AG08396 (cell line): ENCODE results near the gene TBPL1.
"Not testable (repeated sequence)": the region's sequence is repeated elsewhere in the genome, so short reads cannot be mapped to it uniquely, and the experiment has no call there.

Experiments
- DNase-seq: peaks from one replicate; pipeline ENCODE4 v3.0.0; 2012; ENCODE audit warnings: low spot score, mixed read lengths

TBPL1 gene

DNA sequence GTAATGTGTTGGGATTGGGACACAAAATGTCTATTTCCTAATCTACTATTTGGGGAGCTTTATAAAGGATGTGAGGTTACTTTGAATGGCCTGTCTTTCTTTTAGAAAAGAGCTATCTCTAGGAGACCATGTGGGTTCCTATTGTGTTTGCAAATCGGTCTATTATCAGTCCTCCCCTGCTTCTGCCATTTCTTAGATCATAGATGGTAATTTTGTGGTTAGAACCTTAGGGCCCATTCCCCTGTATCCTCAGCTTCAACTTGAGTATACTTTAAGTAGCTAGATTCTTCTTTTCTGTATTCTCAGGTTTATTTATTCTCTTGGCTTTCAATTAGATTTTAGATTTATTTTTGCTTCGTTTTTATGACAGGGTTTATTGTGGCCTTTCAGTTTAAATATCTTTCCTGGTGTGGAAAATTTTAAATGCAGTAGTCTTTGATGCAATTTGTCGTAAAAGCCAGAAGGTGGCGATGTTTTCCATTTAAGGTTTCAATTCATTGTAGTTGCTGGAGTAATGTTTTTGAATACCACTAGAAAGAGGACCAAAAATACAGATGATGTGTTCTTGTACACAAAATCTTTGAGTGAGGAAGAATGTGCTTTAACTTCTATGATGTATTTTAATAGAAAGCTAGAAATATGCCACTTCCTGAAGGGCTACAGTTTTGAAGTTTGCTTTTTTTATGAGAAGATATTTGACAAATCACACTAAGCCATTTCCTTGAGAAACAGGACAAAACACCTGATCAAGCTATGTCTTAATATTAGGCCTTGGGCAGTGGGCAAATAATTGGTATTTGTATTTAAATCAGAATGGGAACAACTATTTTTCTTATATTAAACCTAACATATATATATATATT, 20.3 kb downstream of the TBPL1 start:
- no peak for DNase-seq

DNA sequence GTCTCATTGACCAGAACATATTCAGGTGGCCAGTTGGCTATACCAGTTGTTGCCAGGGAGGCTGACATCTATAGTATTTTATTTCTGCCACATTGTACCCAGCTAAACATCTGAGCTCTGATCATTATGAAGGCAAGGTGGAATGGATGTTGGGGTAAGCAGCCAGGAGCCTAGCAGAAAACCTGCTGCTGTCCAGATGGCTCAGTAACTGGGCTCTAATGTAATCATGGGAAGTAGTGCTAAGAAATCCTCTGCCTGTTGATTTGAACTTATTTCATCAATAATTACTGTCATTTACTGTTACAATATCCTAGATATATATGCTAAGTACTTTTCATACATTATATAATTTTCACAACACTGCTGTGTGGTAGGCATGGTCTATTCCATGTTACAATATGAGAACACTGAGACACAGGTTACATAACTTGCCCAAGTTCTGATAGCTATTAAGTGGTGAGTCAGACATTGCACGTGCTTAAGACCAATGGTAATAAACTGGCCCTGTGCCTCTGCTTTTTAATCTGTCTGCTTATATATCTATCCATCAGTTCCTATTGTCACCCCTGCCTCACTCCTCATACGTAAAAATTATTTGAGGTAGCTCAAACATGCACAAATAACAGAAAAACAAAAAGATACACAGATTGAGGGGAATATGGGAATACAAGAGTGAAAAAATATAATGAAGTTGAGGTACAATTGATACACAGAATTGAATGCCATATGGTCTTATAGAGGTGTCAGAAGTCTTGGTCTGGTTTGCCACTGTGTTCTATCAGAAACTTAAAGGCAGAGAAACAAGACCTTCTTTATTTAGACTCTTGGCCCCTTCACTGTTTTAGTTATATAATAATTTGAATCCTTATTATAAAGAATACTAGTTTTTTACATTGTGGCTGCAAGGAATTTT, 25.2 kb downstream of the TBPL1 start:
- DNase-seq: no peak

DNA sequence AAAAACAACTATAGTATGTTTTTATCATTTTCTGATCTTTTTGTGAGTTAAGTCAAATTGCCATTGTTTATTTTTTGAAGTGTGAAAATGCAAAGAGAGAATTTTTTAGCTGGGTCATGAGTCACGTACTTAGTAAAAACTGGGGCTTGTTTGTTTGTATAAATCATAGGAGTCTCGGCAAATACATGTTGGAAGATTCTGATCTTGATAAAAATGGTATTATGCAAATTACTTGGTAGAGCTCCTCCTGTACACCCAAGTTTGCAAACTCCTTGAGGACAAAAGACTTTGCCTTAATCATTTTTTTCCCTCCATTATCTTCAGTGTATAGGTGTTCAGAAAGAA, 25.8 kb downstream of the TBPL1 start:
- no peak for DNase-seq

DNA sequence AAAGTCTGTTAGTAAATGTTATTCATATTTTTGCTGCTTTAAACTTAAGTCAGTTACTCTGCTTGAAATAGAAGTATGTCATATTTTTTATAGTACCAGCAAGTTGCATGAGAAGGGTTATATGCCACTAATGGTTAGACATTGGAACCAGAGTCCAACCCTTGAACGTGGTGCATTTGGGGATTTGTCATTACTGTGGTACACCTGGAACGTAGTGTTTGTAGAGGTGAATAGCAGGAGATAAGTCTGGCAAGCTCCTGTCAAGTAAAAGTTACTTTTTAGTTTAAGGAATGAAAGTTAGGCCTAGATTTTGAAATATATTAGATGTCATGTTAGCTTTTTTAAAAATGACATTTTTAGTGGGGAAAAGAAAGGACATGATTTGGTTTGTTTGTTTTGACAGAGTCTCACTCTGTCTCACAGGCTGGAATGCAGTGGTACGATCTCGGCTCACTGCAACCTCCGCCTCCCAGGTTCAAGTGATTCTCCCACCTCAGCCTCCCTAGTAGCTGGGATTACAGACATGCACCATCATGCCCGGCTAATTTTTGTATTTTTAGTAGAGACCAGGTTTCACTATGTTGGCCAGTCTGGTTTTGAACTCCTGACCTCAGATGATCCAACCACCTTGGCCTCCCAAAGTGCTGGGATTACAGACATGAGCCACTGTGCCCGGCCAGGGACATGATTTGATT, 26.4 kb downstream of the TBPL1 start:
- DNase-seq: not testable (repeated sequence)

DNA sequence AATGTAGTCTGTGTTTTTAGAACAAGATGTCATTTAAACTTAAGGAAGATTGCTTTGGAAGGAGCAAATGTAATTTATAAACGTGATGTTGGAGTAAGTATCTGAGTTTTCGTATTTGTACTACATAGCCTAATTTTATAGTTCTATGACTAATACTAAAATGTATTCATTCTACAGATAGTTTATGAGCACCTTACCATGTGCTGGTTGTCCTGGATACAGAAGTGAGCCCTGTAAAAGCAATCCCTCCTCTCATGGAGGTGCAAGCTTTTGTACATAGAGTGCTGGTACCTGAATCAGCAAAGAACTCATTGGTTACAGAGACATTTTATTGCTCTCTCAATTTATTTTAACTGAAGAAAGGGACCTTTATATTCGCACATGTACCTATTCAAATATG, 27.1 kb downstream of the TBPL1 start:
- no peak for DNase-seq

DNA sequence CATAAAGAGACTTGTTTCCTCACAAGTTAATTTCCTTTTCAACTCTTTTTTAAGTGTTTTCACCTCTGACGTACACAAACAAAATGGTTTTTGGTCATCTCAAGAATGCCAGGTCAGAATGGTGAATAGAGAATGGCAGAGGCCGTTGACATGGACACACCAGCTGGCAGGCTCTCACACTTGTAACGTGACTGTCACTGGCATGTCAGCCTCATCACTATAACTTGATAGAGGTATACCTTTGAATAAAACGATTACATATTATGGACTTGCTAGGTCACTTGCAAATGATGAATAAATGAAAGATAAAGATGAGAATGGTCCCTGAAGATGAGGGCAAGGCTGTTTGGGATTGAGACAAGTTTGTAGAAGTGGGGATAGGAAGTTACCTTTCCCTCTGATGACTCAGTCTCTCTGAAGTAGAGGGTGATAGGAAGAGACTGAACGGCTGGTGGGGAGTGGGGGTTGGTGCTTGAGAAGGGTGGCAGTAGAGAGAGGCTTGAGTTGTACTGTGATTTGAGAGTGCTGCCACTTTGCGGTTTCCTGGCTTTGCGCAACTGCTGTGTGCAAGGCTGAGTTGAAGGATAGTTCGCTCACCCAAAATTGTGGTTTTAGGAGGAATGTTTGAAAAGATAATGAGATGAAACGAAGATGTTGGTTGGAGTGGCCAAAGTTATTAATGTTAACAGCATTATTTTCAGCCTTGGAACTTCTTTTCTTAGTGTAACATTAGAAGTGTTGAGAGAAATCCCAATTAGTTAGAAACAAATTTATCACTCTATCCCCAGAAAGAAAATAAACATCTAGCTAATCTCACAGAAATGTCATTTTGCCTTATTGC, 30.3 kb downstream of the TBPL1 start:
- no peak for DNase-seq

DNA sequence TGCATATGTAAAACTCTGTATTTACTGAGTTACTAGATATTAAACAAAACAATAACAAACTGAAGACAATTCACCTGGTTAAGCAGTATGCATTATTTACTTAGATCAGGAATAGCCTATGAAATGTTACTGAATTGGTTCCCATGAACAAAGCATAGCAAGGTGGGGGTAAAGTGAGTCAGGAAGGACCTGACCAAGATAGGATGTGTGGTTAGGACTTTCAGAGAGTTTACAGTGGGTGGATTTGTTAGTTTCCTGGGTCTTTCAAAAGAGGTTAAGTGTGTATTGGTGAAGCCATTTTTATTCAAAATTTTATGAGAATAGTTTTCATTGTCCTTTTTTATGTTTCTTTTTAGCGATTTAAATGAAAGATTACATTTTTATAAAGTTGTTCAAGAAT, 32.9 kb downstream of the TBPL1 start:
- no peak for DNase-seq

DNA sequence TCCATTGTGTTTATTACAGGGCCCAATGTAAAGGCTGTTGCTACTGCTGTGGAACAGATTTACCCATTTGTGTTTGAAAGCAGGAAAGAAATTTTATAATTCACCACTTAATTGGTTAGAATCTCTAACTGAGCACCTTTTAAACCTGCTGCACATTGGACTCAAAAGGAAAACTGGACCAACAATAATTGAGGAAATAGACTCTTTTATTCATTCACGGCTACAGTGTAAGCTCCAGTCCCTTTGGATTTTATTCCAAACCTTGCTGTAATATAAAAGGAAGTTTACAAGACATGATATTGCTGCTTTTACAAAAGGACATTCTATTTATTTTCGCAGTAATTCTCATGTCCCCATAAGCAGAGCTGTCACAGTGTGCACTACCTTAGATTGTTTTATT, 33.9 kb downstream of the TBPL1 start:
- no peak for DNase-seq

DNA sequence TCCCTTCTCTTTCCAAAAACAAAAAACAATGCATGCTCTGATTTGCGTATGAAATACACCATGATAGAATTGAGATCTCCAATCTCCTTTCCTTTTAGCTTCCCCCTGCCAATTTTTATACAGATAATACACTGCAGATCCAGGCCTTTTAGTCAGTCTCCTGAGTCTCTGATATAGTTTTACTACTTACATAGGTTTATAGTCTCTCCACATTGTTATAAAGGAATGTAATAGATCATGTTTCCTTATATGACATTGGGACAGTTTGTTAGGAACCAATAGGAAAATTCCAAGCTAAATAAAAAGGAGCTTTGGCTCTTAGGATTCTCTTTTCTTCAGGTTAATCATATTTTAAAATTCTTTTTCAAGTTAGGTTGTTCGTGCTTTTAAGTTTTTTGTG, 36.5 kb downstream of the TBPL1 start:
- no peak for DNase-seq

DNA sequence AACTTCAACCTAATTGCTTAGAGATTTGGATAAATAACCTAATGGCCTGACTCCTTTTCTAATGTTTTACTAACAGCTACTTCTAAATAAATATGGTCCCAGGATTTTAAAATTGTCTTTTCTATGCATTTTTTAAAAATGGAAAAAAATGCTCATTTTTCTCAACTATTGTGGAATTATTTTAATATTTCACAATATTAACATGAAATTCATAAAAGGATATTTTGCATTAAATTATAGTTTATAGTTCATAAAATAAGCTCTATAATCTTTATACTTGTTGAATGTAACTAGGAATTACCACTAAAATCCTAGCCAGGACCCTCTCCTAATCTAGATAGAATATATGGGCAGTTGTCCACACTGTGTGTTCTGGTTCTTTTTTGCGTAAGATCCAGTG, 37.3 kb downstream of the TBPL1 start:
- no peak for DNase-seq

DNA sequence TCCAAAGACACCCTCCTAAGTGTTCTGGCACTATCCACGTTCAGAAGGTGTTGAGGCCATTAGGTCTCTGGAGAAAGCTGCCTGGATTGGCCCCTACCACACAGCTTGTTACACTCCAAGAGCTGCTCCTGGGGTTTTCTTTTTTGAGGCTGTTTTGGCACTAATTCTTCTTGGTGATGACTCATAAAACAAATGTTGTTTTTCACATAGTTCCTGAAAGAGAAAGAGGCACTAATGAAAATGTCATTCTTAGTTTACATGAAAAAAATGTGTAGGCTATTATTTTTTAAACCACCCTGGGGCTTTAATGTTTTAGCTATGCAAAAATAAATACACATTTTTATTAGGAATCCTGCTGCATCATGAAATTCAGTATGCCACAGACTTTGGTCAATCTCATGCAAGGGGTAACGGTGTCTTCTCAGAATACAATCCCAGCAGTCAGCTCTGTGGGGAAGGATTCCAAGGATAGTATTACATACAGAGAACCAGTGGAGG, 38.1 kb downstream of the TBPL1 start:
- DNase-seq: peak; percentile 43

DNA sequence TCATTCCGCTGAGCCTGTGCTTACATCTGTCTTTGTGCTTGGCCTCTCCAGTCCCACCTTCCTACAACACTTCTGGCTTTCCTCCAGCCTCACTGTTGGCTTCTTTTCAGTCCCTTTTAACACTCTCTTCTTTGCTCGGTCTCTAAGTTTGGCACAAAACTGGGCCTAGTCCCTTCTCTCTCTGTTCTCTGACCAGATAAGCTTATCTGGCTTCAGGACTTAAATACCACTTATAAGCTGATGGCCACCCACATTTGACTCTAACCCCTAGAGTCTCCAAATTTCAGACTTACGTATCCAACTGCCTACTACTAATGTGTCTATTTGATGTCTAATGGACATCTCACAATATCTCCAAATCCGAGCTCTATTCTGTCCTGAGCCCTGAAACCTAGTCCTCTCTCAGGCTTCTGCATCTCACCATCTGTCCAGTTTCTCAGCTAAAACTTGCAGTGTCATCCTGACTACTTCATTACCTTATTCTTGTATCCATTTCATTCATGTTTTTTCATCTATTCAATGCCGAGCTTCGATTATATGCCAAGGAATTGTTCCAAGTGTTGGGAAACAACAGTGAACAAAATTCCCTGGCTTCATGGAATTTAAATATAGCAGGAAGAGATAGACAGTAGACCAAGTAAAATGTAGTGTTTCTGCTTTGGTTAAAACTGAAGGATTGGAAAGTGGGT, 40.1 kb downstream of the TBPL1 start:
- DNase-seq: no peak

DNA sequence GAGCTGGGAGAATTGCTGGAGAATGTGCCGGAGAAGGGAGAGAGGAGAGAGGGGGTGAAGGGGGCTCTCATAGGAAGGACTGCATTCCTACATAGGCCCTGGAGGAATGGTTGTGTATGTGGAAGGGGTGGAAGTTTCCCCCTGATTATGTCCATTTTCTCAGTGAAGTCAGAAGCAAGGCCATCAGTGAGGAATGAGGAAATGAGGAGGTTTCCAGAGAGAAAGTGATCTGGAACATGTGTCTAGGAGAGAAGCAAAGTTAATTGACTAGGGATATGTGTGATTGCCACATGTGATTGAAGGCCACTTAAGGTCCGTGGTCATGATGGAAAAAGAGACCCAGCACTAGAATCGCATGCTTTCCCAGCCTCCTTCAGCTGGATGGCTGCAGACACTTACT, 42.3 kb downstream of the TBPL1 start:
- no peak for DNase-seq

DNA sequence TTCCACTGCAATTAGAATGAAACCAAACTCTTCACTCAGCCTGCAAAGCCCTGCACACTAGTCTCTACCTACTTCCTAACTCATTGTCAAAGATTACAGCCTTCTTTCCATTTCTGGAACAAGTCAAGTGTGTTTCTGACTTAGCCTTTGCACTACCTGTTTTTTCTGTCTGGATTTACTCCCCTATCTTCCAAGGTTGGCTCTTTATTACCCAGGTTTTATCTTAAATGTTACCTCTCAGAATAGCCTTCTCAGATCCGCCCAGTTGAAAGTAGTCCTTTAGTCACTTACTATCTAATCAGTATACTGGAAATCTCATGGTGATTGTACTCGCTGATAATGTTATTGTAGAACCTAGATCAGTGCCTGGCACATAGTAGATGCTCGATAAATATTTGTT, 42.7 kb downstream of the TBPL1 start:
- no peak for DNase-seq

DNA sequence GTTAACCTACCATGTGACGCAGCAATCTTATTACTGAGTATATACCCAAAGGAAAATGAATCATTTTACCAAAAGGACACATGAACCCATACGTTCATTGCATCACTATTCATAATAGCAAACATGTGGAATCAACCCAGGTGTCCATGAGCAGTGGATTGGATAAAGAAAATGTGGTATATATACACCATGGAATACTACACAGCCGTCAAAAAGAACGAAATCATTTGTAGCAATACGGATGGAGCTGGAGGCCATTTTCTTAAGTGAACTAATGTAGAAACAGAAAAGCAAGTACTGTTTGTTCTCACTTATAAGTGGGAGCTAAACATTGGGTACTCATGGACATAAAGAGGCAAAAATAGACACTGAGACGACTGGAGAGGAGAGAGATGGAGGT, 44.2 kb downstream of the TBPL1 start:
- no peak for DNase-seq

DNA sequence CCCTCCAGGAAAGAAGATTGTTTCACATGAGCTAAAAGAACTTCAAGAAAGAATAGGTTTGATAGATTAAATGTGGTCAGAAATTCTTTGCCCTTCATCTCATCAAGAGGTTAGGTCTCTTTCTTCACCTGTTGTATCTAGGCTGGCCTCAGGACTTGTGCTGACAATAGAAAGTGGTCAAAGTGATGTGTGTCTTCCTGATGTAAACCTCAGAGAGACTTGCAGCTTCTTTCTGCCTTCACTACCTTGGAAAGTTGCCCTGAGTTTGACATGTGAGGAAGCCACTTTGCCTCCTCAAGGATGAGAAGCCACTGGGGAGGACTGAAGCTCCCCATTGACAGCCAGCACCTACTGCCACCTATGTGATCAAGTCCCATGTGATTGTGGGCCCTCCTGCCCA, 46.3 kb downstream of the TBPL1 start:
- no peak for DNase-seq

DNA sequence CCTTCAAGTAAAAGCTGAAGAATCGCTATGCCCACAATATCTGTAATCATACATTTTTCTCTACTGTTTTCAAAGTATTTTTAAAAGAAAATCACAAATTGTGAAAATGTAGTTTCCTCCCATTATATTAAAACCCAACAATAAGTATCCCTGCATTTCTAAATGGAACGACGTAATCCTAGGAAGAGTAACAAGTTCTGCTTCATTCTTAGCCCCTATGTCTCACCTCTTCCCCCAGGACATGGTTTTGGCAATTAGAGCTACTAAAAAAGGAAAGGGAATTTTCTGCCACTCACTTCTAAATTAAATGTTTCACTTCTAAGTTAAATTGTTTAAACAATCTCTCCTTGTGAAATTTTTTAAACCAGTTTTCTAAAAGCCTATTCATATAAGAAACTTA, 47.4 kb downstream of the TBPL1 start:
- no peak for DNase-seq

DNA sequence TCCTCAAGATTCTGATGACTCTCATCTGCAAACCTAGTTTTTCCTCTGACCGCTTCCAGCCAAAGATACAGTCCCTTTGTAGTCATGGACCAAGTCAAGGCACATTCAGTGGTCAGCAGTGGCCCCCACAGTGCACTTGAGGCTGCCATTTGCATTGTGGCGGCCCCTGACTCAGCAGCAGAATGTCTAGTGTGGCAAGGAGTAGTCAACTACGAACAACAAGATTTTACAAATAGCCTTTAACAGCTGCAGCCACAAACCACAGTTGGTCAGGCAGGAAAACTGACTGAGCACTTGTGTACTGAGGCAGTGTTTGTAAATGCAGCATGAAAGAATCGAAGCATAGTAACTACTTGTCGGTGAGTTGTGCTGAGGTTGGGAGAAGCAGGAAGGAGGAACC, 49.8 kb downstream of the TBPL1 start:
- DNase-seq: no peak

DNA sequence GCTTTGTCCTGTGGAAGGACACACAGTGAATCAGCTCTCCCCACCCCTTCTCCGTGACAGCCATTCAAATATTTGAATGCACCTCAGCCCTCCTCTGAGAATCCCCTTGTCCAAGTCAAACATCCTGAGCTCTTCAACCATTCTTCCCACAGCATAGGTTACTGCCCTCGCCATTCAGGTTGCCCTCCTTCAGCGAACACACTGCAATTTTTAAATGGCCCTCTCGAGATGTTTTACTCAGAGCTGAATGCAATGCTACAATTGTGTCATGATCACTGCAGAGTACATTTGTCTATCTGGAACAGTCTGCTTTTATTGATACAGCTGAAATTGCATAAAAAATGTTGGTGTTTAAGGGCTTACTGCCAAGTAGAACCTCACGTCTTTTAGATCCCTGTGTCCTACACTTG, 50.5 kb downstream of the TBPL1 start:
- no peak for DNase-seq

DNA sequence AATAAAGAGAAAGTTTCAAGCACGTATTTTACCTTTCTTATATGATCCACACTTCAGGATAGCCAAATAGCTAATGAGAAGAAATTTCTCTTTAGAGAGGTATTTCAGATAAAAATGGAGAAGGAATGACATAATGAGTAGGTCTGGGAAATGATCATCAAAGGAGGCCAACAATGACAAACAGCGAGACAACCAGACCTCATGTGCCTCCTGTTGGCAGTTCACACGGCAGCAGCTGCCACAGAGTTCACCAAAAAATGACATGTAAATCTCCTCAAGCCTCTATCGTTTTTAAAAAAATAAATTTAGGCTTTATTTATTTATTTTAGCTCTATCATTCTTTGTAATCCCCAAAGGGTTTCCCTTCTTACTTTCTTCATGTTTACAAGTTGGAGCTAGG, 51.7 kb downstream of the TBPL1 start:
- DNase-seq: no peak

DNA sequence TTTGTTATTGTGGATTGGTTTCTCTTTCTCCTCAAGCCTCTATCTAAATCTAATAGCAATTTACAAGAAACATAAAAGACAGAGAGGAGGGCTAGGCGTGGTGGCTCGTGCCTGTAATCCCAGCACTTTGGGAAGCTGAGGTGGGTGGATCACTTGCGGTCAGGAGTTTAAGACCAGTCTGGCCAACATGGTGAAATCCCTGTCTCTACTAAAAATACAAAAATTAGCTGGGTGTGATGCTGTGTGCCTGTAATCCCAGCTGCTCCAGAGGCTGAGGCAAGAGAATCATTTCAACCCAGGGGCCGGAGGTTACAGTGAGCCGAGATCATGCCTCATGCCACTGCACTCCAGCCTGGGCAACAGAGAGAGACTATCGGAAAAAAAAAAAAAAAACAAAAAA, 52.8 kb downstream of the TBPL1 start:
- no peak for DNase-seq
